ENCODE measurements around the gene ANKRD40.

DNA sequence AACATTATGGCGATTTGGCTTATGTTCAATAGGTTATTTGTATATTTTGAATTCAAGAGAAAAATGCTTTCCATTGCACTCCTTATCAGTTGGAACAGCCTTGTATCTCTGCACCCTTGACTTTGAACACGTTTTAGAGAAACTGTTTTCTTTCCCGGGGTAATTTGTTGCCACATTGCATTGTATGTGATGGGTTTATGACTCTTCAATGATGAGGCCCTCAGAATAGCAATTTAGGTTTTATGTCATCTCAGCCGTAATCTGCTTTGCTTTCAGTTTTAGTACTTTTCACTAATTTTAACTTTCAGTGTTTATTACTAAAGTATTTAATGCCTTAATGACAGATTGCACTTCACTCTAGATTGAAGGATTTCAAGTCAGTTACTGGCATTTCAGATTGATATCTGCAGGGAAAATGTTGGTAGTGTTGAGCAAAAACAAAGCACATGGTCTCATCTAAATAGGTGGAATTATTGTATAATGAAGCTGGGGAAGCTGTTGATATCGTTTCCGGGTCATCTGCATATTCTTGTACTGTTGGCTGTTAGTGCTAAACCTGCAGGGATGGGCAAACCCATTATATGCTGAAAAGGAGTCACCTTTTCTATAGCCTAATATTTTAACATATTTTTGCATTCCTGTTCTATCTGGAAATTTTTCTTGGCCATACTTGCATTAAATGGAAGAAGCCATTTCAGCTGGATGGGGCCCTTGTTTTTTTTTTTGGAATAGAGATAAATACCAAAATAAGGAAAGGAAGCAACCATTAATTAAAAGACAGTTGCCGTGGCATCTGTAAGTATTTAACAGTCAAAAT lies 13.7 kb upstream of the ANKRD40 start:
- TF ChIP-seq, protein P1, sequence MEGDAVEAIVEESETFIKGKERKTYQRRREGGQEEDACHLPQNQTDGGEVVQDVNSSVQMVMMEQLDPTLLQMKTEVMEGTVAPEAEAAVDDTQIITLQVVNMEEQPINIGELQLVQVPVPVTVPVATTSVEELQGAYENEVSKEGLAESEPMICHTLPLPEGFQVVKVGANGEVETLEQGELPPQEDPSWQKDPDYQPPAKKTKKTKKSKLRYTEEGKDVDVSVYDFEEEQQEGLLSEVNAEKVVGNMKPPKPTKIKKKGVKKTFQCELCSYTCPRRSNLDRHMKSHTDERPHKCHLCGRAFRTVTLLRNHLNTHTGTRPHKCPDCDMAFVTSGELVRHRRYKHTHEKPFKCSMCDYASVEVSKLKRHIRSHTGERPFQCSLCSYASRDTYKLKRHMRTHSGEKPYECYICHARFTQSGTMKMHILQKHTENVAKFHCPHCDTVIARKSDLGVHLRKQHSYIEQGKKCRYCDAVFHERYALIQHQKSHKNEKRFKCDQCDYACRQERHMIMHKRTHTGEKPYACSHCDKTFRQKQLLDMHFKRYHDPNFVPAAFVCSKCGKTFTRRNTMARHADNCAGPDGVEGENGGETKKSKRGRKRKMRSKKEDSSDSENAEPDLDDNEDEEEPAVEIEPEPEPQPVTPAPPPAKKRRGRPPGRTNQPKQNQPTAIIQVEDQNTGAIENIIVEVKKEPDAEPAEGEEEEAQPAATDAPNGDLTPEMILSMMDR (IDR thresholded peaks at IDR 0.05): no peak
- TF ChIP-seq EZH2 (IDR thresholded peaks at IDR 0.05; ENCODE audit: borderline replicate concordance, insufficient read depth, low read depth, low read length, poor library complexity, severe bottlenecking): no peak

All from B cell (primary cell).